H9 (cell line): ENCODE data around the gene SLC25A20. TPM values are rescaled to one million over a fixed set of nuclear protein-coding genes. Genes with fewer than 3 reads are reported as not detected.

Source experiments
- DNase-seq: peaks from one replicate; pipeline ENCODE4 v3.0.0-alpha.2; 2017
- H2AFZ ChIP-seq: one replicate; pipeline ENCODE4 v1.6.1; 2013; ENCODE audit warnings: mild to moderate bottlenecking, low read length, control low read depth, moderate library complexity
- H2AK5ac ChIP-seq: 2 replicates; pipeline ENCODE4 v1.6.1; 2013; ENCODE audit warnings: low read length, control low read depth, mixed read lengths; ENCODE audit not compliant: insufficient read length
- H2BK120ac ChIP-seq: one replicate; pipeline ENCODE4 v1.6.1; 2013; ENCODE audit warnings: low read depth, mild to moderate bottlenecking, low read length, control low read depth, inconsistent platforms; ENCODE audit not compliant: poor library complexity, severe bottlenecking
- H2BK12ac ChIP-seq: 2 replicates; pipeline ENCODE4 v1.6.1; 2013; ENCODE audit warnings: low read length, control low read depth, mixed read lengths, low read depth; ENCODE audit not compliant: insufficient read length
- H2BK15ac ChIP-seq: 2 replicates; pipeline ENCODE4 v1.6.1; 2013; ENCODE audit warnings: low read depth, low read length, control low read depth
- H2BK20ac ChIP-seq: one replicate; pipeline ENCODE4 v1.6.1; 2013; ENCODE audit warnings: low read depth, mild to moderate bottlenecking, low read length, control low read depth, inconsistent platforms; ENCODE audit not compliant: poor library complexity, severe bottlenecking
- H2BK5ac ChIP-seq: 2 replicates; pipeline ENCODE4 v1.6.1; 2013; ENCODE audit warnings: low read length, control low read depth, mixed read lengths; ENCODE audit not compliant: insufficient read length
- H3K14ac ChIP-seq: 2 replicates; pipeline ENCODE4 v1.6.1; 2013; ENCODE audit warnings: low read length, control low read depth; ENCODE audit not compliant: insufficient read depth
- H3K18ac ChIP-seq: 2 replicates; pipeline ENCODE4 v1.6.1; 2013; ENCODE audit warnings: low read depth, mild to moderate bottlenecking, mixed read lengths, low read length, control low read depth; ENCODE audit not compliant: insufficient read length
- H3K23ac ChIP-seq: 2 replicates; pipeline ENCODE4 v1.6.1; 2013; ENCODE audit warnings: low read length, control low read depth, mixed read lengths, low read depth; ENCODE audit not compliant: insufficient read length
- H3K23me2 ChIP-seq: 2 replicates; pipeline ENCODE4 v1.6.1; 2013; ENCODE audit warnings: low read depth, mild to moderate bottlenecking, mixed read lengths, low read length, control low read depth; ENCODE audit not compliant: insufficient read length, poor library complexity, severe bottlenecking
- H3K27ac ChIP-seq: 2 replicates; pipeline ENCODE4 v1.5.1; 2013; ENCODE audit warnings: low read length, control low read depth, mixed read lengths, low read depth; ENCODE audit not compliant: insufficient read length
- H3K27me3 ChIP-seq: 2 replicates; pipeline ENCODE4 v1.6.1; 2013; ENCODE audit warnings: low read length, control low read depth, inconsistent platforms; ENCODE audit not compliant: insufficient read depth
- H3K4ac ChIP-seq: 2 replicates; pipeline ENCODE4 v1.6.1; 2013; ENCODE audit warnings: low read depth, mild to moderate bottlenecking, control low read depth, inconsistent platforms, low read length, moderate library complexity
- H3K4me1 ChIP-seq: 2 replicates; pipeline ENCODE4 v1.6.1; 2013; ENCODE audit warnings: low read length, control low read depth, inconsistent platforms; ENCODE audit not compliant: insufficient read depth
- H3K4me2 ChIP-seq: 2 replicates; pipeline ENCODE4 v1.6.1; 2013; ENCODE audit warnings: low read length, control low read depth, mixed read lengths; ENCODE audit not compliant: insufficient read length, insufficient read depth
- H3K56ac ChIP-seq: 2 replicates; pipeline ENCODE4 v1.6.1; 2013; ENCODE audit warnings: low read depth, mild to moderate bottlenecking, mixed read lengths, low read length, control low read depth; ENCODE audit not compliant: insufficient read length
- H3K79me1 ChIP-seq: 2 replicates; pipeline ENCODE4 v1.6.1; 2013; ENCODE audit warnings: low read depth, mild to moderate bottlenecking, moderate library complexity, low read length, control low read depth, inconsistent platforms; ENCODE audit not compliant: insufficient read depth, poor library complexity, severe bottlenecking
- H3K79me2 ChIP-seq: 2 replicates; pipeline ENCODE4 v1.6.1; 2013; ENCODE audit warnings: low read length, control low read depth, inconsistent platforms; ENCODE audit not compliant: insufficient read depth
- H3K9ac ChIP-seq: 2 replicates; pipeline ENCODE4 v1.6.1; 2013; ENCODE audit warnings: low read length, control low read depth, mixed read lengths; ENCODE audit not compliant: insufficient read length; ENCODE audit errors: extremely low read depth
- H3K9me3 ChIP-seq: one replicate; pipeline ENCODE4 v1.6.1; 2013; ENCODE audit warnings: low read depth, low read length, inconsistent platforms; ENCODE audit not compliant: control insufficient read depth
- H3T11ph ChIP-seq: one replicate; pipeline ENCODE4 v1.6.1; 2013; ENCODE audit warnings: mild to moderate bottlenecking, low read length, control low read depth, inconsistent platforms
- H4K20me1 ChIP-seq: one replicate; pipeline ENCODE4 v1.6.1; 2013; ENCODE audit not compliant: control insufficient read depth, insufficient read length, insufficient read depth
- H4K5ac ChIP-seq: 2 replicates; pipeline ENCODE4 v1.6.1; 2013; ENCODE audit warnings: low read depth, mild to moderate bottlenecking, mixed read lengths, low read length, control low read depth; ENCODE audit not compliant: insufficient read length
- H4K8ac ChIP-seq: replicated peaks from 2 replicates; pipeline ENCODE4 v1.6.1; 2013; ENCODE audit warnings: low read length, control low read depth, mixed read lengths, low read depth; ENCODE audit not compliant: insufficient read length
- H4K91ac ChIP-seq: 2 replicates; pipeline ENCODE4 v1.6.1; 2013; ENCODE audit warnings: low read depth, mild to moderate bottlenecking, moderate library complexity, mixed read lengths, low read length, control low read depth; ENCODE audit not compliant: insufficient read length
- H3K27ac Mint-ChIP-seq, 3 experiments: 2 replicates in 2 of 3; 3 replicates in 1 of 3; pipeline ENCODE4 v1.8.0; 2020 to 2021; ENCODE audit warnings: mixed read lengths in 3 of 3, mild to moderate bottlenecking in 1 of 3, moderate library complexity in 1 of 3
- H3K27me3 Mint-ChIP-seq: 2 replicates; pipeline ENCODE4 v1.8.0; 2021; ENCODE audit warnings: low read depth, mild to moderate bottlenecking, moderate library complexity, mixed read lengths
- H3K36me3 Mint-ChIP-seq, 3 experiments: 2 replicates in 2 of 3; 3 replicates in 1 of 3; pipeline ENCODE4 v1.8.0; 2020 to 2021; ENCODE audit warnings: low read depth in 3 of 3, mixed read lengths in 3 of 3; ENCODE audit not compliant: insufficient read depth in 1 of 3
- H3K4me1 Mint-ChIP-seq, 2 experiments: 2 replicates each; pipeline ENCODE4 v1.8.0; 2020; ENCODE audit warnings: mixed read lengths in 2 of 2
- H3K4me3 Mint-ChIP-seq, 2 experiments: 2 replicates in 1 of 2; 3 replicates in 1 of 2; pipeline ENCODE4 v1.8.0; 2020 to 2021; ENCODE audit warnings: mild to moderate bottlenecking in 2 of 2, mixed read lengths in 2 of 2, moderate library complexity in 1 of 2
- H3K9me3 Mint-ChIP-seq, 2 experiments: 2 replicates in 1 of 2; 3 replicates in 1 of 2; pipeline ENCODE4 v1.8.0; 2020; ENCODE audit warnings: mild to moderate bottlenecking in 2 of 2, mixed read lengths in 2 of 2, moderate library complexity in 1 of 2
- WGBS: extraction: QIAGEN DNeasy Blood & Tissue Kit; methylation state at CpG from one replicate; pipeline ENCODE4 v1.1.7; 2013; ENCODE audit warnings: missing lambda C conversion rate, low lambda C conversion rate, mixed read lengths; ENCODE audit not compliant: insufficient read length; ENCODE audit errors: extremely low coverage; 5-methylcytosine and 5-hydroxymethylcytosine counted together
- total RNA-seq: library from RNA; stranded (reverse); gene quantifications from 2 replicates; pipeline ENCODE4 v1.2.1, GENCODE V29; 2021
- TF ChIP-seq, protein P1 (sequence below): fragments of 200-600 bp; sonication (generic); conservative IDR thresholded peaks from 3 replicates; pipeline ENCODE4 v1.8.0; 2021; ENCODE audit warnings: antibody characterized with exemption, mild to moderate bottlenecking

SLC25A20 gene
- total RNA-seq, 1 experiment from 2014 or later = 7.4 TPM

- no peak overlapping the region for H3K14ac ChIP-seq
- H3K9ac ChIP-seq = no peak overlapping the region
- no peak overlapping the region for H4K8ac ChIP-seq
- no peaks in the 10 kb centered on the region for H3K27me3 ChIP-seq
- no peaks in the 10 kb centered on the region for H4K20me1 ChIP-seq
- H2BK5ac ChIP-seq = no peak overlapping the region
- H3K4me1 Mint-ChIP-seq = no peaks in the 10 kb centered on the region
- H3K4me2 ChIP-seq = no peak overlapping the region
- WGBS = no CpG with 5 or more reads among the region's 8 CpGs
- H3K4ac ChIP-seq = no peak overlapping the region
- no peak overlapping the region for H2AFZ ChIP-seq
- H3K79me2 ChIP-seq = no peaks in the 10 kb centered on the region
- H3K79me1 ChIP-seq = no peaks in the 10 kb centered on the region
- no peaks in the 10 kb centered on the region for H3K9me3 Mint-ChIP-seq
- no peak overlapping the region for H3K23ac ChIP-seq
- no peak overlapping the region for H2BK12ac ChIP-seq
- no peak overlapping the region for H3T11ph ChIP-seq
- no peak overlapping the region for H4K5ac ChIP-seq
- TF ChIP-seq, protein P1, sequence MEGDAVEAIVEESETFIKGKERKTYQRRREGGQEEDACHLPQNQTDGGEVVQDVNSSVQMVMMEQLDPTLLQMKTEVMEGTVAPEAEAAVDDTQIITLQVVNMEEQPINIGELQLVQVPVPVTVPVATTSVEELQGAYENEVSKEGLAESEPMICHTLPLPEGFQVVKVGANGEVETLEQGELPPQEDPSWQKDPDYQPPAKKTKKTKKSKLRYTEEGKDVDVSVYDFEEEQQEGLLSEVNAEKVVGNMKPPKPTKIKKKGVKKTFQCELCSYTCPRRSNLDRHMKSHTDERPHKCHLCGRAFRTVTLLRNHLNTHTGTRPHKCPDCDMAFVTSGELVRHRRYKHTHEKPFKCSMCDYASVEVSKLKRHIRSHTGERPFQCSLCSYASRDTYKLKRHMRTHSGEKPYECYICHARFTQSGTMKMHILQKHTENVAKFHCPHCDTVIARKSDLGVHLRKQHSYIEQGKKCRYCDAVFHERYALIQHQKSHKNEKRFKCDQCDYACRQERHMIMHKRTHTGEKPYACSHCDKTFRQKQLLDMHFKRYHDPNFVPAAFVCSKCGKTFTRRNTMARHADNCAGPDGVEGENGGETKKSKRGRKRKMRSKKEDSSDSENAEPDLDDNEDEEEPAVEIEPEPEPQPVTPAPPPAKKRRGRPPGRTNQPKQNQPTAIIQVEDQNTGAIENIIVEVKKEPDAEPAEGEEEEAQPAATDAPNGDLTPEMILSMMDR = no peak
- no peak overlapping the region for H2BK15ac ChIP-seq
- no peaks in the 10 kb centered on the region for H3K36me3 Mint-ChIP-seq
- H3K9me3 ChIP-seq = no peaks in the 10 kb centered on the region
- no peak overlapping the region for H2AK5ac ChIP-seq
- no peak overlapping the region for H2BK120ac ChIP-seq
- H3K56ac ChIP-seq = no peak overlapping the region
- peak overlapping the region in 1 of 3 experiments; percentile 16; a peak in 1 of 7 replicates for H3K27ac Mint-ChIP-seq
- H3K4me1 ChIP-seq = no peaks in the 10 kb centered on the region
- H3K18ac ChIP-seq = no peak overlapping the region
- no peaks in the 10 kb centered on the region; the same call in 1 of the 2 replicates for H3K27me3 Mint-ChIP-seq
- H3K4me3 Mint-ChIP-seq = no peak overlapping the region
- no peak overlapping the region for H4K91ac ChIP-seq
- no peak overlapping the region for H2BK20ac ChIP-seq
- DNase-seq = no peak
- H3K23me2 ChIP-seq = no peaks in the 10 kb centered on the region
- no peak overlapping the region for H3K27ac ChIP-seq
These were observed 21.0 kb downstream of the SLC25A20 start for GRCh38 chr3:48877671-48878070.
